ENCODE measurements around the gene SLC26A2.

The SLC26A2 gene

GRCh38 chr5:150006318-150006717, 45.8 kb downstream of the SLC26A2 start:
- Histone ChIP-seq H3K36me3 (ENCODE audit: control insufficient read depth, insufficient read depth, low read length) (peaks cover 12% of the 10 kb centered on the region), H3K27me3 (replicated peaks; ENCODE audit: control insufficient read depth, insufficient read depth, low read length) (no peaks in the 10 kb centered on the region), H3K4me3 (replicated peaks; ENCODE audit: low read depth, low read length) (no peak overlapping the region)
- DNase-seq (ENCODE audit: extremely low read depth, insufficient read length): no peak
- TF ChIP-seq, protein P1, sequence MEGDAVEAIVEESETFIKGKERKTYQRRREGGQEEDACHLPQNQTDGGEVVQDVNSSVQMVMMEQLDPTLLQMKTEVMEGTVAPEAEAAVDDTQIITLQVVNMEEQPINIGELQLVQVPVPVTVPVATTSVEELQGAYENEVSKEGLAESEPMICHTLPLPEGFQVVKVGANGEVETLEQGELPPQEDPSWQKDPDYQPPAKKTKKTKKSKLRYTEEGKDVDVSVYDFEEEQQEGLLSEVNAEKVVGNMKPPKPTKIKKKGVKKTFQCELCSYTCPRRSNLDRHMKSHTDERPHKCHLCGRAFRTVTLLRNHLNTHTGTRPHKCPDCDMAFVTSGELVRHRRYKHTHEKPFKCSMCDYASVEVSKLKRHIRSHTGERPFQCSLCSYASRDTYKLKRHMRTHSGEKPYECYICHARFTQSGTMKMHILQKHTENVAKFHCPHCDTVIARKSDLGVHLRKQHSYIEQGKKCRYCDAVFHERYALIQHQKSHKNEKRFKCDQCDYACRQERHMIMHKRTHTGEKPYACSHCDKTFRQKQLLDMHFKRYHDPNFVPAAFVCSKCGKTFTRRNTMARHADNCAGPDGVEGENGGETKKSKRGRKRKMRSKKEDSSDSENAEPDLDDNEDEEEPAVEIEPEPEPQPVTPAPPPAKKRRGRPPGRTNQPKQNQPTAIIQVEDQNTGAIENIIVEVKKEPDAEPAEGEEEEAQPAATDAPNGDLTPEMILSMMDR (IDR thresholded peaks at IDR 0.05; ENCODE audit: insufficient read depth, low read length, poor library complexity, severe bottlenecking): no peak

DNA sequence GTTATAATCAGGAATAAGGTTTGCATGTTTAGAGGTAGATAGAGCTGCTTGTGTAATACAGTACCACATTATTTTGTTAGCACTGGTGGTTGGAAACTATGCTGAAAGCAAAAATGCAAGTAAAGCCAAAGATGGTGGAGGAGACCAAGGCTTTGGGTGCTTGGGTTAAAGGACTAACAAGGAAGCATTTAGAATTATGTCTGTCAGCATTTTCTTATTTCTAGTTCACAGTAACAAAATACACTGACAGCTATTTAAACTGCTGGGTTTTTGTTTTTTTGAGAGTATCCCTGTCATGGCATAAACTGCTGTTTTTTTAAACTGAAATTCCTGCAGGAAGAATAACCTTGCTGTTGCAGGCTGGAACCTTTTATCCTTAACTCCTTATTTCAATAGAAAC, 46.5 kb downstream of the SLC26A2 start:
- H3K27me3 ChIP-seq (replicated peaks; ENCODE audit: control insufficient read depth, insufficient read depth, low read length): no peaks in the 10 kb centered on the region
- TF ChIP-seq, protein P1 (IDR thresholded peaks at IDR 0.05; ENCODE audit: insufficient read depth, low read length, poor library complexity, severe bottlenecking): no peak
- DNase-seq (ENCODE audit: extremely low read depth, insufficient read length): no peak
- H3K4me3 ChIP-seq (replicated peaks; ENCODE audit: low read depth, low read length): no peak overlapping the region
- peaks cover 13% of the 10 kb centered on the region for H3K36me3 ChIP-seq (ENCODE audit: control insufficient read depth, insufficient read depth, low read length)

GRCh38 chr5:150009671-150010387, 49.3 kb downstream of the SLC26A2 start:
- no peak for DNase-seq (ENCODE audit: extremely low read depth, insufficient read length)
- Histone ChIP-seq H3K4me3 (replicated peaks; ENCODE audit: low read depth, low read length) (no peak overlapping the region), H3K36me3 (ENCODE audit: control insufficient read depth, insufficient read depth, low read length) (peaks cover 16% of the 10 kb centered on the region), H3K27me3 (replicated peaks; ENCODE audit: control insufficient read depth, insufficient read depth, low read length) (no peaks in the 10 kb centered on the region)
- TF ChIP-seq, protein P1 (IDR thresholded peaks at IDR 0.05; ENCODE audit: insufficient read depth, low read length, poor library complexity, severe bottlenecking): no peak

- peaks cover 23% of the 10 kb centered on the region for H3K36me3 ChIP-seq (ENCODE audit: control insufficient read depth, insufficient read depth, low read length)
- no peak for DNase-seq (ENCODE audit: extremely low read depth, insufficient read length)
- TF ChIP-seq, protein P1 (IDR thresholded peaks at IDR 0.05; ENCODE audit: insufficient read depth, low read length, poor library complexity, severe bottlenecking): no peak
- no peak overlapping the region for H3K4me3 ChIP-seq (replicated peaks; ENCODE audit: low read depth, low read length)
- H3K27me3 ChIP-seq (replicated peaks; ENCODE audit: control insufficient read depth, insufficient read depth, low read length): no peaks in the 10 kb centered on the region
Measured at GRCh38 chr5:150013931-150014330, 53.4 kb downstream of the SLC26A2 start.

GRCh38 chr5:150014456-150014855, 53.9 kb downstream of the SLC26A2 start:
- Histone ChIP-seq H3K4me3 (replicated peaks; ENCODE audit: low read depth, low read length) (no peak overlapping the region), H3K36me3 (ENCODE audit: control insufficient read depth, insufficient read depth, low read length) (peaks cover 23% of the 10 kb centered on the region), H3K27me3 (replicated peaks; ENCODE audit: control insufficient read depth, insufficient read depth, low read length) (no peaks in the 10 kb centered on the region)
- TF ChIP-seq, protein P1 (IDR thresholded peaks at IDR 0.05; ENCODE audit: insufficient read depth, low read length, poor library complexity, severe bottlenecking): no peak
- DNase-seq (ENCODE audit: extremely low read depth, insufficient read length): no peak
